CD4-positive, alpha-beta T cell treated with Interferon alpha-2 for 1 hour (primary cell): ENCODE results near the gene FPR2.
"Not testable (repeated sequence)": the region's sequence is repeated elsewhere in the genome, so short reads cannot be mapped to it uniquely, and the experiment has no call there.

ENCODE experiments used
- DNase-seq, 2 donors: peaks; one replicate each; pipeline ENCODE4 v3.0.0-alpha.2; 2020 to 2022

FPR2 gene

DNA sequence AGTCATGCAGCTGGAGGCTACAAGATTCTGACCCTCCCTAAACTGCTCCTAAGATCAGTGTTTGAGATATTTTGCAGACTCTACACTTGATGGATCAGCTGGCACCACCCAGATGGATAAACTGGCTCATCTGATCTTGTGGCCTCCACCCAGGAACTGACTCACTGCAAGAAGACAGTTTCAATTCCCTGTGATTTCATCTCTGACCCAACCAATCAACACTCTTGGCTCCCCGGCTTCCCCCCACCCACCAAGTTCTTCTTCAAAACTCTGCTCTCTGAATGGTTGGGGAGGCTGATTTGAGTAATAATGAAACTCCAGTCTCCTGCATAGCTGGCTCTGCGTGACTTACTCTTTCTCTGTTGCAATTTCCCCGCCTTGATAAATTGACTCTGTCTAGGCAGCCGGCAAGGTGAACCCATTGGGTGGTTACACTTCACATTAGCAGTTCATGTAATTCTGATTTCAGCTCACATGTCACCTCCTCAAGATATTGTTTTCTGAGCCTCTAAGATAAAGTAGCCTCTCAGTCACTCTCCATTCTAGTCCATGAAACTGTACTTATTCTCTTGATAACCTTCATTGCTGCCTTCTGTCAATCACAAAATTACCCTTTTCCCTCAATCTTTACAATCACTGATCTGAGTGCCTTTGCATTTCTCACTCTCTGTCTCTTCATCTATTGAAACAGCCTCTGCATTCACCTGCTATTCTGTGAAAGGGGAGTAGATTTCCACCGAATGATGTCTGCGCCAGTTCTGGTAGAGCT, 24.1 kb downstream of the FPR2 start:
- peak; percentile 51 to 82 for DNase-seq

DNA sequence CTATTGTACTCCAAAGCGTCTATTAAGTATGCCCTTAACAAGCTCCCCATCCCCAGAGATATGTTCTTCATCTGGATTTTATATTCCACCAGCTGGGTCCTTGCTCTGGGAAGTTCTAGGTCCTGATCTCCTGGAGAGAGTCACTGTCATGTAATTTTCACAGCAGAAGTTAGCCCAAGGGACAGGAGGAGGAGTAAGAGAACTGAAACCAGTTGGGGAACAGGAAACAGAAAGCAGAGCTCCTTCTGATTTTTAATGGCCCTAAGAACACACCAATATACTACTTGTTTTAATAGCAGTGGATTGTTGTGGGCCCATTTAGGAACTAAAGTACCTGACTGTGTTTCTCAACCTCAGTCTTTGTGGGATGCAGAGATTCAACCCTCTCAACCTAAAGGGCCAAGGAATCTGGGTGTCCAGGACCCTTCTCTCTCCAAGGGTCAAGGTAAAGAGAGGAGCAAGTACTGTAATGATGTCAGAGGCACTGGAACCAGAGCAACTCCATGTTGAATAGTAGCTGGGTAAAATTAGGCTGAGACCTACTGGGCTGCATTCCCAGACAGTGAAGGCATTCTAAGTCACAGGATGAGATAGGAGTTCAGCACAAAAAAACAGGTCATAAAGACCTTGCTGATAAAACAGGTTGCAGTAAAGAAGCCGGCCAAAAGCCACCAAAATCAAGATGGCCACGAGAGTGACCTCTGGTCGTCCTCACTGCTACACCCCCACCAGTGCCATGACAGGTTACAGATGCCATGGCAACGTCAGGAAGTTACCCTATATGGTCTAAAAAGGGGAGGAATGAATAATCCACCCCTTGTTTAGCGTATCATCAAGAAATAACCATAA, 25.9 kb downstream of the FPR2 start:
- no peak for DNase-seq

DNA sequence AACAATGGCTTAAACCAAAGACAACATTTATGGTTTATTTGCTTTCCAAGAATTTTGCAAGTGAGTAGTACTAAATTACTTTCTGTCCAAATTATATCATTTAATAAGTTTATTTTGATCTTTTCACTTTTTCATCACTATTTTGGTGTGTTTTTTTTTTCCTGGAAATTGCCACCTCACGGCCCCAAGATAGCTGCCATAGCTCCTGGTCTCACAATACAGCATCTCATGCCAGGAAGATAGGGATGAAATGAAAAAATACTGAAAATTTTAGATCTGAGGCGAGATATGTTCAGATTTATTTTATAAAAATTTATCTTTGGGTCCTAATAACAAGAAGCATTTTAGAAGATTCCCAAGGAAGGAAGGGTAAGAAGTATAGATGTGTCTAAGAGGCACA, 27.0 kb downstream of the FPR2 start:
- no peak for DNase-seq

DNA sequence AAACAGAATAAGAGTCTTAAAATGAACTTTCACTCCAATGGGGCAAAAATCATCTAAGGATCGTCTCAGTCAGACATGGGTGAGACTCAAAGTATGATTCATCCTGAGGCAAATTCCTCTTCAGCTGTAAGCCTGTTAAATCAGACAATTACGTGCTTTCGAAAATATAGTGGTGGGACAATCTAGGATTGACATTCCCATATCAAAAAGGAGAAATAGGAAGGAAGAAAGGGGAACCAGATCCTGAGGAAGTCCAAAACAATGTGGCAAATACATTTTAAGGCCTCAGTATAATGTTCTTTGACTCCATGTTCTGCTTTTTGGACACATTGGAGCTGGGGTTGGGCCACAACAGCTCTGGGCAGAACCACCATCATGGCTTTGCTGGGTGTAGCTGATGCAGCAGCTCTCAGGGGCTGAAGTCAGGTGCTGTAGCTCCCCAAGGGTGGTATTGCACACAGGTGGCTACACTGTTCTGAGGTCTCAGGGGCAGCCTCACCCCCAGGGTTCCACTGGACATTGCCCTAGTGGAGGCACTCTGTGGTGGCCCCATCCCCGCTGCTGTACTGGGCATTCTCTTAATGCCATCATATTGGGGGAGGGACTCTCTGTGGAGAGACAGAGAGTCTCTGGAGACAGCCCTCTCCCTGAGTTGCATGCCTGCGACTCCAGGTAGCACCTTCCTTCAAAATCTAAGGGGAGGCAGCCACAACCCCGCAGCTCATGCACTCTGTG, 28.2 kb downstream of the FPR2 start:
- DNase-seq: no peak

DNA sequence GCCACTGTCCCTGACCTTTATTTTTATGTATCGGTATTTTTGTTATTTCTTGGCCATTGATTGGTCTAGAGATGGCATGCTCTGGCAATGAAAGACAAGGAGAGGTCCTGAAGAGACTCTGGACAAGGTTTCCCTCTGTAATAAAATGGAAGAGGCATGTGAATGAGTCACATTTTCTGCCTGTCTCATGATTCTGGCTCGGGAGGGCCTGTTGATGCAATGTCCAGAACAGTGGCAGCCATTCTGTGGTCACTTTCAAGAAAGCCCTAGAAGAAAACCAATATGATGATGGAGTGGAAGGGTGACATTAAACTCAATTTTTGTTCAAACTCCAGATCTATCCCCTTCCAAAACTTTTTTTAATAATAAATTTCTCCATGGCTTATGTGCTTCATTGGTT, 32.0 kb downstream of the FPR2 start:
- DNase-seq: no peak

DNA sequence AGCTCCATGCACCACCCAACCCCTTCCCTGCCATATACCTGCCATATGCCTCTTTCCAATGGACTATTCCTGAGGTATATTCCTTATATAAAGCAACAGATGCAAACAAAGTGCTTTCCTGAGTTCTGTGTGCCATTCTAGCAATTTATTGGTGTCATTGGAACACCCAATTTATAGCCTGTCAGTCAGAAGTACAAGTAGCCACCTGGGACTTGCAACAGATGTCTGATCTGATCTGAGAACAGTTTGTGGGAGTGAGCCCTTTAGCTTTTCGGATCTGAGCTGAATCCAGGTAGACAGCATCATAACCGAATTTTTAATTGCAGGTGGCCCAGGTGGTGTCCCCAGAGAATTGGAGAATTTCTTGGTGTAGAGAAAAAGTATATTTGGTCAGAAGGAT, 33.0 kb downstream of the FPR2 start:
- no peak for DNase-seq

DNA sequence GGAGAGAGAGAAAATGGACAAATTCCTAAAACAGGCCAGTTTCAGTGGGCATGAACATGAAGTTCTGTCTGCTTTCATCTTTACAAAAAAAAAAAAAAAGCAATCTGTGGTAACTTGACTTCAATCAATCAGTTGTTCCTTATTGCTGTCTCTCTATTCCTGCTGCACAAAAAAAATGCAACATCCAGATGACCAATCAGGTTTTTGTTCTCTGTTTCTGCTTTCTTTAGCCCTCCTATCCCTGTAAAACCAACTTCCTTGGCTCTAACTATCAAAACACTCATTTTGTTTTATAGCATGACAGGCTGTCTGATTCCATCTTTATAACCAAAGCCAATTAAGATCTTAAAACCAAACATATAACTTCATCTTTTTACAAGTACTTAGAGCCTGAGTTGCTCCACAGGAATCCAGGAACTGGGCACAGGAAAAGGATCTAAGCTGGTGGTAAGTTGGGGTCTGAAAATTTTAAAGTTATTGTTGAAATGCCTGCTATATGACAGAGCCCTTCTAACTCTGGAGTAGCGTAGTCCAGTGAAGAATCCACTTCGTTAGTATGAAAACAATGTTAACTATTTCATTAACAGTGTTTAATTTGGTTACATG, 34.0 kb downstream of the FPR2 start, which contains the start of gene FPR3:
Gene FPR3 (plus strand): TSS at position 273 of the 606 bp plus-strand sequence. CDS start 28,592 bp downstream, outside the sequence.
- no peak for DNase-seq

DNA sequence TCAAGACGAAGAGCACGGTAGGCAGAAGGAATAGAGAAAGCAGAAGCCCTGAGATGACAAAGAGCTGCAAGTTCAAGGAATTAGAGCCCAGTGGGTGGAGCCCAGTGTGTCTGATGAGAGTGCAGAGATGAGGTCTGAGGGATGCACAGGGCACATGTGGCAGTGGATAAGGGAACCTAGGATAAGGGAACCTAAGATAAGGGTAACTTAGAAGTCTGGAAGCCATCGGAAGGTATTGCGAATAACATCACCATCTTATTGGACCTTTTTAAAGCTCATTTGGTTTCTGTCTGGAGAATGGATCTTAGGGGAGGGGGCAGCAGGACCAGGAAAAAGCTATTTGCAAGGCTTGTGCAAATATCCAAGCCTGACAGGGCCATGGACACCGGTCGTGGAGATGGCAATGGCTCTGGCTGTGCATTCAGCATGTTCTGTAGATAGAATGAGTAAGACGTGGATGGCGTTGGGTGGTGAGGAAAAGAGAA, 35.3 kb downstream of the FPR2 start:
- no peak for DNase-seq

DNA sequence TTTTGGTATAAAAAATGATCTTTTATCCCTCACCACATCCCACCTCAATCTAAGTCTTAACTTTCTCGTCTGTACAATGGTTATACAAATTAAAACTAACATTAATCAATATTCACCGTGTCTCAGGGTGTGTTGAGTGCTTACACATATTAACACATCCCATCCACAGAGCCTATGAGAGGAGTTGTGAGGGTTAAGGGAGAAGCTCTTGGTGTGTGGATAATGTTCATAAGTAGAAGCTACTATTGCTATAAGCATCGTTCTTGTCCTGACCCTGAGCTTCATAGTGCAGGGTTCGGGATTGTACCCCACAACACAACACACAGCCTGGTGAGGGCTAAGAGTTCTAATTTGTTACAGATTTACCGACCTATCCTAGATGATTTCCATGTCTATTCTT, 36.5 kb downstream of the FPR2 start:
- no peak for DNase-seq

DNA sequence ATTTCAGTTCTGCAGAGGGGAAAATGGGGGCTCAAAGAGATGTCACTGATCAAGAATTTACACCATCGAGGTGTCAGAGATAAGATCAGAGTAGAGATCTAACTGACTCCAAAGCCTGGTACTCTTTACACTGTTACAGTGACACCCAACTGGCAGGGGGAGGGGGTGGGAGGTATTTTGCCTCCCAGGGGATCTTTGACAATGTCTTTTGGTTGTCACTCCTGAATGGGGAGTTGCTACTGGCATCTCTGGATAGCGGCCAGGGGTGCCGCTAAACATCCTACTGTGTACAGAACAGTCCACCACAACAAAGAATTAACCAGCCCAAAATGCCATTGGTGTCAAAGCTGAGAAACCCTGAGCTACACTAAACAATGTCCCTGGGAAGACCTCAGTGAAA, 37.1 kb downstream of the FPR2 start:
- no peak for DNase-seq

DNA sequence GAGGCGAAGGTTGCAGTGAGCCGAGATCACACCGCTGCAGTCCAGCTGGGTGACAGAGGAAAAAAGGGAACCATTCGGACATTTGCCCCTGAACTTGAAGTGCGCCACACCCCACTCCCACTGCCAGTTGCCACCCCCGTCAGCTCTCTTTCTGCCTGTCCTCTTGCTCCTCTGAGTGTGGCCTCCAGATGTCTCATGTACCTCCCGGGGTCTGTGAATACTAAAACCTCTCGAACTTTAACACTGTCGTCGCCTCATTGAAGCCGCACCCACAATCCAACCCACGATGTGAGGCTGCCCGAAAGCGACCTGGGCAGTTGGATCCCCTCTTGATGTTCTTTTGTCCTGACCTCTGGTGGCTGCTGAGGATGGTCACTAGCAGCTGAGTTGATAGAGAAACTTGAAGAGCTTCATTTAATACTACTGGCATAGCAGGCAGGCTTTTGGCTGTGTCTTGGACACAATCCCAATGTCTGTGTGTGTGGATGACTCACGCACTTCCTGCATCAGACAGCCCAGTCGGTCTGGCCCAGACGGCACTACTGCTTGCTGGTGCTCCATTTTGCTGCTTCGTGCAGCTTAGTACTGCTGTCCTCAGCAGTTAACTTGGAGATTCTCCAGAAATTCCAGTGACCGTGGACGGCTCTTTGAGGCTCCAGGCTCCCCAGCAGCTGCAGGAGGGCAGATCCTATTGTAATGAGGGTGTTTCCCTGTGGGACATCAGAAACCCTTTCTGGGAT, 38.2 kb downstream of the FPR2 start:
- peak in 1 of 2 donors; percentile 50 for DNase-seq

DNA sequence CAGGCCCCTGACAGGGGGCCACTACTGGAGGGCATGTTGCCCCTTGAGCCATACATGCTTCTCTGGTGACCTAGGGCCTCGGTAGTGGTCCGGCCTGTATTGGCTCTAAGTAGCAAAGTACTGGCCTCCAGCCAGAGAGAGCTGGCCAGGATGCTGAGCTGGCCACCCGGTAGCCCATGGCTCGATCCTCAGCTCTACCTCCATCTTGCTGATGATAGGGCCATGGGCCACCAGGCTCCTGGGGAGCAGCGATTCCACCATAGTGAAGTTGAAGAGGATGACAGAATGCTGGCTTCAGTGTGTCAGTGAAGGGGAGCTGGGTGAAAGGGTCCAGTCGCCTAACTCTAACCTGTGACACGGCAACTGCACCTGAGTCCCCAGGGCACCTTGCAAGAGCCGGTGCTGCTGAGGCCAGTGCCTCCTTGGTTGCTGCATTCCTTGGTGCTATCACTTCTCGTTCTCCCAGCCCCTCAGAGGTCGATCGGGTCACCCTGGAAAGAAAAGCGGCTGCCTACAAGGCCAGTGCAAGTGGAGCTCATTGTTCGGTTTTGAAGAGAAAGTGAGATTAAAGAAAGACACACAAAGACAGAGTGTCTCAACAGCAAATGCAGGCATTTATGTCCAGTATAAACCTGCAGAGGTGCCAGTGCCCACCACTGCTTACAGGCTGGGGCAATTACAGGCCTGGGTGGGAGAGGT, 38.9 kb downstream of the FPR2 start:
- DNase-seq: no peak

DNA sequence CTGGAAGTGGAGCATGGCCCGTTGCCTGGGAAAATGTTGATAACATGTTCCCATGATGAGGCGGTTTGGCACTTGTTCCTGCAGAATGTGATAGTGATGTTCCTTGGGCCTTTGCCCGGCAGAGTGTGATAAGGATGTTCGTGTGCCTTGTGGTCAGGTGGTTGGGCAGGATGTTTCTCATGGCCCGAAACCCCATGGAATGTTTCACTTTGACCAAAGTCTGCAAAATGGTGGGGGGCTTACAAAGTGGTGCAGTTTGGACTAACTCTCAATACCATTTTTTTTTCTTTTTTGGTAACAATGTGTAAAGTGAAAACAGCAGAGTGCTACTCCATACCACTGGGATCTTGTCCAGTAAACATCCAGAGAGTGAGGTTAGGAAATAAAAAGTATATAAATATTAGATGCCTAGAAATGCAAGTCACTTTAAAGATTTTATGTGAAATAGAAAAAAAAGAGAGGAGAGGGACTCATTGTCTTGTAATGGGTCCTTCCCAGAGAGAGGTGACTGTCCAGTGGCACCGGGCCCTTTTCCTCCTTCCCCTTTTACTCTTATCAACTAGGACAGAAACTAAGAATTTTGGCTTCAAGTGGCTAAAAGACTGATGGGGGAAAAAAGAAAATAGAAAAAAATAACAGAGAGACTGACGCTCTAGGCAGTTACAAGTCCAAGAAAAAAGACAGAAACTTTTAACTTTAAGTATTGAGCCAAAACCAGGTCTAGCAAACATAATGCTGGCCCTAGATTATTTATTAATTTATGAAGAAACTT, 39.7 kb downstream of the FPR2 start:
- no peak for DNase-seq

DNA sequence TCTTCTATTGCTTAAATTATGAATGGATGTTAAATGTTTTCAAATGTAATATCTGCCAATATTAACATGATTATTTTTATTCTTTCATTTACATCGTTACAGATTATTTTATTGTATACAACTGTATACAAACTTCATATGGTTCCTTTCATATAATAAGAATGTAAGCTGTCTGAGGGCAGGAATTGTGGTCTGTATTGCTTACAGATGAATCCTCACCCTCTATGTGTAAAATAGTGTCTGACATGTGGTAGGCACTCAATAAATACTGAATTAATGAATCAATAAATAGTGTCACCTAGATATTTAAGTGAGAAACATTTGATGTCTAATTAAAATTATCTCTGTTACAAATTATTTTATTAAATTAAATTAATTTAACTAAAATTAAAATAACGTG, 41.8 kb downstream of the FPR2 start:
- no peak for DNase-seq

DNA sequence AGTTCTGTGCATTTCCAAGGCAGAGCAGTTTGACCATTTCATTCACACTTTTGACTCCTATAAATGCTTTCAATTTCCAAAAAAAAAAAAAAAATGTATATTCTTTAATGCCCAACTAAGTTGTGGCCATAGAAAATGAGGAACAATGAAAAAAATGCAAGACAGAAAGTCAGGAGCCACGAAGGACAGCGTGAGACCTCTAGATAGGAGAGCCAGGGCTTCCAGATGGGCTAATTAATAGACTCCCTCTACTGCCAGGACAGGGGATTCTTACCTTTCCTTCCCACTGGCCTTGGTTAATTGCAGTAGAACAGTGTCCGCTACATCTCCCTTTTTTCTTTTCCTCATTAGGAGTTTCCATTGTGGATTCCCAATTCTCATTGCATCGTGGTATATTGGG, 42.5 kb downstream of the FPR2 start:
- DNase-seq: no peak

DNA sequence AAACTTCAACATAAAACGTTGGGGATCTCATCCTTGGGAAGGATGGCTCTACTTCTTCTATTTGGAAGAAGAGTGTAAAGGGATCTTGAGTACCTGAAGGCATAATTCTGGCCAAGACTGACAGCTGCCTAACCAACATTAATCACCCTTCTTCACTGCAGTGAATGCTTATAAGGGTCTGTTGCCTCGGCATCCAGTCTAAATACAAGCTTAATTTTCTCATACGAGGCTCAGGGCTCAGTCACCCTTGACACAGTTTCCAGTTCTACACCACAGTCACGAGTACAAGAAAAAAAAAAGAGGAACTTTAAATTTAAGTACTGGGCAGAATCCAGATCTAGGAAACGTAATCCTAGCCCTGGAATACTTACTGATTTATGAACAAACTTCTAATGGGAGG, 43.0 kb downstream of the FPR2 start:
- DNase-seq: no peak

DNA sequence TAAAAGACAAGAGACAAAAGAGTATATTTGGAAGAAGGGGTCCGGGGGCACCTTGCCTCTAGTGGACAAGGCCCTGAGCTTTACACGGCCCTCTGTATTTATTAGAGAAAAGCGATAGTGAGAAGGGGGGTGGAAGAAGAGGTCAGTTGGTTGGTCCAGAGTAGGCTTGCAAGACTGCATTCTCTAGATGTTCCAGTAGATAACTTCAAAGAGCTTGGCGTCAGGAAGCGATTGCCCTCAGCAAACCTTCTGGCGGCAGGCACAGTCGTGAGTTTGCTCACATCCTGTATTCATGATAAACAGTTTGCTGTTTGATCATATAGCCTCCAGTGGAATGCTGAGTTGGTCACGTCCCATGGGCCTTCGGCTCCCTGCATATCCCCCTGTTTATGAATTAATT, 43.8 kb downstream of the FPR2 start:
- DNase-seq: not testable (repeated sequence)

DNA sequence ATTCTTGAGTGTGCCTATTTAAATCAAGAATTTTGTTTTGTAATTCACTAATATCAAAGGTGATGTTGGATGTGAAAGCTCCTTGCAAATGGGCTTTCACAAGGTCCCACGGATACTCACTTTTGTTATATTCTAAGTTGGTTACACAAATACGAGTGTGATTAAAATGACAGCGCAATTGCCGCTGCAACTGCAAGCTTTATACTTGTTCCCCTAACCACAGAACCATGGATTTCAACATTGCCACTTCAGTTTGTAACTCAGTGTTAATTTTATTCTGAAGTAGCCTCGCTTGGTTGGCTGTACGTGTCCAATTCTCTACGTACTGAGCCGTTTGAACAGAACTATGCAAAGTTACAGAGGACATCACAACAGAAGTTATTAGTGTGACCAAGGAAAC, 44.4 kb downstream of the FPR2 start:
- not testable (repeated sequence) for DNase-seq

DNA sequence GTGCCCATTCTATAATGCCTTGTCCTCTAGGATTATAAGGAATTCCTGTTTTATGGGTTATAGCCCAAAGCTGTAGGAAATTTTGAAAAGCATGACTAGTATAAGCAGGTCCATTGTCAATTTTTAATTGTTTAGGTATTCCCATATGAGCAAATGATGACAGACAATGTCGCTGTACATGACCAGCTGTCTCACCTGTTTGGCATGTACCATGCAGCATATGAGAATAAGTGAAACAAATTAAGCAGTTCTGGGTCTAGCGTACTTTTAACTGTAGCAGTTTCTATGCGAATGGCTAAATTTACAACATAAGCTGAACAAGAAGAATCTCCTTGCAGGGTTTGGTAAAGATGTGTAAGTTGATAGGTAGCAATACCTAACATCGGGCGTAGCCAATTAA, 45.6 kb downstream of the FPR2 start:
- DNase-seq: not testable (repeated sequence)

DNA sequence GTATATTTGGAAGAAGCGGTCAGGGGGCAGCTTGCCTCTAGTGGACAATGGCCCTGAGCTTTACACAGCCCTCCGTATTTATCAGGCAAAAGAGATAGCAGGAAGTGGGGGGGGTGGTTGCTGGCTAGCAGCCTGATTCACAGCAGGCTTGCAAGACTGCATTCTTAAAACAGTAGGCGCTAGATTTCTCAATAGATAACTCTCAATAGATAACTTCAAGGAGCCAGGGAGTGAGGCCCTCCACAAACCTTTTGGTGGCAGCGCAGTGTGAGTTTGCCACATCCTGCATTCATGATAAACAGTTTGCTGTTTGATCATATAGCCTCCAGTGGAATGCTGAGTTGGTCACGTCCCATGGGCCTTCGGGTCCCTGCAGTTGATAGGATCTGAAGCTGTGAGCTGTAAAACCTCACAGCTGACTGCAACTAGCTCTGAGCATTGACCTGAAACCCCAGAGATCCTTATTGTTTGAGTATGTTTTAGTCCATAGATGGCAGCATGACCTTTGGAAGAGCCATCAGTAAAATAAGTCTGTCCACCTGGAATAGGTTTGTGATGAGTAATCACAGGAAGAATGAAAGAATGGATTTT, 46.2 kb downstream of the FPR2 start:
- DNase-seq: no peak
